HepG2 (cell line): ENCODE results near the gene SLC5A6. TPM values are rescaled to one million over a fixed set of nuclear protein-coding genes. Genes with fewer than 3 reads are reported as not detected.

Source experiments
- ARHGAP35 ChIP-seq: sonication (generic); formaldehyde crosslinking; IDR thresholded peaks from 2 replicates; pipeline ENCODE4 v1.9.0; 2022; ENCODE audit warnings: mild to moderate bottlenecking, inconsistent platforms, moderate library complexity, missing genetic modification reagents, borderline replicate concordance
- BORCS8-MEF2B ChIP-seq: sonication (generic); formaldehyde crosslinking; IDR thresholded peaks from 2 replicates; pipeline ENCODE4 v1.8.0; 2022; ENCODE audit warnings: mild to moderate bottlenecking, missing genetic modification reagents
- CEBPZ ChIP-seq: IDR thresholded peaks from 2 replicates; pipeline ENCODE4 v1.6.1; 2012; ENCODE audit warnings: low read length, improper control_type of control experiment
- HMGXB4 ChIP-seq, 2 experiments: sonication (generic) in 1 of 2; formaldehyde crosslinking in 1 of 2; IDR thresholded peaks; 2 replicates each; pipeline versions ENCODE4 v1.4.0 to v1.6.1; 2018 to 2020; ENCODE audit warnings: missing genetic modification reagents in 2 of 2, borderline replicate concordance in 1 of 2, low read depth in 1 of 2, mild to moderate bottlenecking in 1 of 2, missing biosample characterization in 1 of 2
- MXD3 ChIP-seq: IDR thresholded peaks from 2 replicates; pipeline ENCODE4 v1.6.1; 2016; ENCODE audit warnings: mild to moderate bottlenecking, missing biosample characterization, missing genetic modification reagents
- NONO ChIP-seq, 2 experiments: fragments of 450-650 bp in 1 of 2; sonication (generic) in 1 of 2; formaldehyde crosslinking in 1 of 2; IDR thresholded peaks in 1 of 2; conservative IDR thresholded peaks in 1 of 2; 2 replicates each; pipeline versions ENCODE4 v1.6.1 to v1.8.0; 2017 to 2022; ENCODE audit warnings: mild to moderate bottlenecking in 1 of 2, missing genetic modification reagents in 1 of 2, moderate library complexity in 1 of 2
- RFX1 ChIP-seq: fragments of 450-650 bp; IDR thresholded peaks from 2 replicates; pipeline ENCODE4 v1.6.1; 2017
- SNAPC2 ChIP-seq: sonication (generic); formaldehyde crosslinking; IDR thresholded peaks from 2 replicates; pipeline ENCODE4 v1.8.1; 2022; ENCODE audit warnings: mild to moderate bottlenecking, missing genetic modification reagents
- SOX6 ChIP-seq, 2 experiments: fragments of 450-650 bp in 1 of 2; sonication (generic) in 1 of 2; formaldehyde crosslinking in 1 of 2; IDR thresholded peaks; 2 replicates each; pipeline versions ENCODE4 v1.4.0 to v1.6.1; 2017 to 2020; ENCODE audit warnings: antibody characterized with exemption in 1 of 2, mild to moderate bottlenecking in 1 of 2, missing genetic modification reagents in 1 of 2
- SP140L ChIP-seq: sonication (generic); formaldehyde crosslinking; IDR thresholded peaks from 2 replicates; pipeline ENCODE4 v1.4.0; 2020; ENCODE audit warnings: missing genetic modification reagents, borderline replicate concordance
- THAP8 ChIP-seq: sonication (generic); formaldehyde crosslinking; IDR thresholded peaks from 2 replicates; pipeline ENCODE4 v1.5.1; 2020; ENCODE audit warnings: missing genetic modification reagents, mild to moderate bottlenecking, borderline replicate concordance
- ZBTB44 ChIP-seq: sonication (generic); formaldehyde crosslinking; IDR thresholded peaks from 2 replicates; pipeline ENCODE4 v1.4.0; 2020; ENCODE audit warnings: missing genetic modification reagents
- ZFP90 ChIP-seq: sonication (generic); formaldehyde crosslinking; IDR thresholded peaks from 2 replicates; pipeline ENCODE4 v1.8.0; 2022; ENCODE audit warnings: missing genetic modification reagents, mild to moderate bottlenecking, inconsistent platforms, borderline replicate concordance
- ZNF333 ChIP-seq: sonication (generic); formaldehyde crosslinking; IDR thresholded peaks from 2 replicates; pipeline ENCODE4 v1.4.0; 2020; ENCODE audit warnings: mild to moderate bottlenecking, missing genetic modification reagents, borderline replicate concordance
- ZNF770 ChIP-seq: sonication (generic); formaldehyde crosslinking; IDR thresholded peaks from 2 replicates; pipeline ENCODE4 v1.5.0; 2020; ENCODE audit warnings: mild to moderate bottlenecking, missing genetic modification reagents
- polyA plus RNA-seq, 8 experiments: library from polyadenylated mRNA; depleted of rRNA in 3 of 8; stranded (reverse) in 7 of 8; unstranded in 1 of 8; fragments of >200 nt; fragmentation: Illumina TruSeq in 4 of 8; extraction: Trizol in 4 of 8; gene quantifications; 2 replicates each; pipeline versions ENCODE4 v1.2.1 to v1.2.3, GENCODE V29; 2011 to 2016; ENCODE audit warnings: low read depth in 4 of 8, missing spikeins in 1 of 8, mixed read lengths in 1 of 8; ENCODE audit not compliant: insufficient read depth in 1 of 8
- total RNA-seq, 5 experiments: library from RNA; depleted of rRNA; stranded (reverse); fragments of >200 nt; fragmentation: Illumina TruSeq; extraction: Trizol; gene quantifications; 2 replicates each; pipeline ENCODE4 v1.2.3, GENCODE V29; 2016; ENCODE audit warnings: low read depth in 1 of 5

The SLC5A6 gene
- total and polyA plus RNA-seq, 2 of the 13 experiments (the other 11 are each of a cell fraction or from before 2014, with no cell fraction given): 135 to 417 TPM

- no peak for TF ChIP-seq ZBTB44 (CRISPR knock-in tag)
- no peak for TF ChIP-seq MXD3 (CRISPR knock-in tag)
- 0 out of 2 replicates have a peak, but pooled peaks have one; percentile 28 for TF ChIP-seq SNAPC2
- 0 out of 2 replicates have a peak, but pooled peaks have one; percentile 22 for TF ChIP-seq ZNF770 (CRISPR knock-in tag)
- no peak for TF ChIP-seq NONO (IDR thresholded peaks at IDR 0.05)
- TF ChIP-seq NONO (CRISPR knock-in tag; conservative IDR thresholded peaks at IDR 0.05): no peak
- no peak for TF ChIP-seq THAP8
- TF ChIP-seq HMGXB4 (CRISPR knock-in tag; IDR thresholded peaks at IDR 0.05; ENCODE audit: borderline replicate concordance in 1 of 2, low read depth in 1 of 2): peak; percentile 58 to 80; a peak in 3 of 4 replicates
- TF ChIP-seq ZNF333 (CRISPR knock-in tag): no peak
- no peak for TF ChIP-seq ARHGAP35 (CRISPR knock-in tag)
- TF ChIP-seq RFX1: no peak
- TF ChIP-seq ZFP90 (CRISPR knock-in tag): no peak
- TF ChIP-seq SOX6 (IDR thresholded peaks at IDR 0.05): no peak
- TF ChIP-seq SOX6 (CRISPR knock-in tag; IDR thresholded peaks at IDR 0.05): peak; percentile 64; the same call in 1 of the 2 replicates
- TF ChIP-seq BORCS8-MEF2B (CRISPR knock-in tag): 0 out of 2 replicates have a peak, but pooled peaks have one; percentile 39
- no peak for TF ChIP-seq CEBPZ
- TF ChIP-seq SP140L: peak; percentile 87; the same call in 1 of the 2 replicates
Observed at GRCh38 chr2:27191070-27191829, 20.8 kb downstream of the SLC5A6 start (continued).
